Gastroesophageal sphincter (tissue), 4 donors: Measurements from ENCODE around the gene CEP131. TPM values are rescaled to one million over a fixed set of nuclear protein-coding genes. Genes with fewer than 3 reads are reported as not detected.
"Not testable (repeated sequence)": the region's sequence is repeated elsewhere in the genome, so short reads cannot be mapped to it uniquely, and the experiment has no call there.

ENCODE experiments used
- ATAC-seq: fragments of 150-250 bp; one replicate; pipeline ENCODE4 v1.9.1; 2016; ENCODE audit warnings: mild to moderate bottlenecking, moderate library complexity
- H3K27ac ChIP-seq, 4 donors: fragments of 200-600 bp; sonication (generic) in 3 of 4; 1 replicate in 3 of 4; 2 replicates in 1 of 4; pipeline ENCODE4 v1.5.1; 2016 to 2019
- H3K27me3 ChIP-seq: fragments of 200-600 bp; sonication (generic); one replicate; pipeline ENCODE4 v1.5.1; 2019
- H3K36me3 ChIP-seq, 2 donors: fragments of 200-600 bp; sonication (generic); one replicate each; pipeline ENCODE4 v1.5.1; 2019; ENCODE audit warnings: control low read depth in 1 of 2
- H3K4me1 ChIP-seq, 3 donors: fragments of 200-600 bp; sonication (generic); 1 replicate in 2 of 3; 2 replicates in 1 of 3; pipeline ENCODE4 v1.5.1; 2016 to 2019; ENCODE audit warnings: control low read depth in 2 of 3
- H3K4me3 ChIP-seq, 2 donors: fragments of 200-600 bp; sonication (generic); one replicate each; pipeline ENCODE4 v1.5.1; 2019; ENCODE audit warnings: mild to moderate bottlenecking in 1 of 2, moderate library complexity in 1 of 2
- H3K9me3 ChIP-seq, 3 donors: fragments of 200-600 bp; sonication (generic); one replicate each; pipeline ENCODE4 v1.5.1; 2017 to 2019; ENCODE audit warnings: control low read depth in 2 of 3
- EP300 ChIP-seq: sonication (generic); formaldehyde crosslinking; IDR thresholded peaks from one replicate; pipeline ENCODE4 v1.6.1; 2017; ENCODE audit warnings: antibody characterized with exemption, mild to moderate bottlenecking
- POLR2A ChIP-seq, 2 donors: fragments of 450-650 bp; IDR thresholded peaks; one replicate each; pipeline ENCODE4 v1.6.1; 2017; ENCODE audit warnings: antibody characterized with exemption in 2 of 2, mild to moderate bottlenecking in 2 of 2, moderate library complexity in 1 of 2
- POLR2AphosphoS5 ChIP-seq: sonication (generic); formaldehyde crosslinking; IDR thresholded peaks from one replicate; pipeline ENCODE4 v1.6.1; 2017; ENCODE audit warnings: antibody characterized with exemption
- WGBS, 2 donors: methylation state at CpG; one replicate each; pipeline ENCODE4 v1.1.5; 2018; ENCODE audit warnings: low coverage in 1 of 2; 5-methylcytosine and 5-hydroxymethylcytosine counted together
- total RNA-seq, 4 donors: library from RNA; depleted of rRNA; stranded (reverse); fragments of >200 nt; gene quantifications; one replicate each; pipeline ENCODE4 v1.1.0, GENCODE V29; 2016
- TF ChIP-seq, protein P1 (sequence below), 4 experiments: fragments of 200-600 bp in 2 of 4; fragments of 450-650 bp in 2 of 4; sonication (generic) in 1 of 4; IDR thresholded peaks; one replicate each; pipeline ENCODE4 v1.5.1; 2017 to 2019; ENCODE audit warnings: antibody characterized with exemption in 4 of 4, mild to moderate bottlenecking in 2 of 4, moderate library complexity in 2 of 4

The CEP131 gene
- total RNA-seq, 4 donors from 2014 or later = 4.4 to 12.0 (median 6.4) TPM

DNA sequence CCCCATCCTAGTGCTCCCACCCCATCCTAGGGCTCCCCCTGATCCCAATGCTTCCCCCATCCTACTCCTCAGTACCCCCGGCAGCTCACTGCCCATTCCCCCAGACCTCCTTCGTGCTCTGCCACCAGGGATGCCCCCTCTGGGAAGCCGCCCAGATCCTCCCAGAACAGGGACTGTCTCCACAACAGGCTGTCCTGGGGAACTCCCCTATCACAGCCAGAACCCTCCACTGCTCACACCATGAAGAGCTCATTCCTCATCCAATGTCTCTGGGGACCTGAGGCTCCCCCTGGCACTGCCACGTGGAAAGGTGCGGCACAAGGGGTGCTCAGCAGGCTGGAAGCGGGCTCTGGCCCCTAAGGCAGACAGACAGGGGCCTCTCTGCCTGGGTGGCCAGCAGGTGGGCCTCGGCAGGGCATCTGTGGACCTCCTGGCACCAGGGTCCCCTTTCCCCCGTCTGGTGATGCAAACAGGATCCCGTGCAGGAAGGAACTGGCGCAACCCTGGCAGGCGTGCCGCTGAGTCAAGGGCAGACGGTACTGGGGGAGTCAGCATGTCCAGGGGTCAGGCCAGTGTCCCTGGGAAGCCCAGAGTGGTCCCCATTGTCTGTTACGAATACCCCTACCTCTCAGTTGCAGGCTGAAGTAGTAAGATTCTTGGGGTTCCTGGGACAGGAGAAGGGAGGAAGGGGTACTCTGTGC is 72.2 kb downstream of the CEP131 start:
- no peak overlapping the region for H3K27ac ChIP-seq
- H3K4me1 ChIP-seq = no peaks in the 10 kb centered on the region
- no CpG with 5 or more reads among the region's 14 CpGs for WGBS, 2 donors
- no peaks in the 10 kb centered on the region for H3K9me3 ChIP-seq
- H3K27me3 ChIP-seq = no peaks in the 10 kb centered on the region
- H3K4me3 ChIP-seq = no peak overlapping the region
- ATAC-seq = peak; percentile 37
- no peaks in the 10 kb centered on the region for H3K36me3 ChIP-seq
- TF ChIP-seq EP300 (no peak), POLR2AphosphoS5 (no peak), POLR2A (IDR thresholded peaks at IDR 0.05) (no peak)
- TF ChIP-seq, protein P1, sequence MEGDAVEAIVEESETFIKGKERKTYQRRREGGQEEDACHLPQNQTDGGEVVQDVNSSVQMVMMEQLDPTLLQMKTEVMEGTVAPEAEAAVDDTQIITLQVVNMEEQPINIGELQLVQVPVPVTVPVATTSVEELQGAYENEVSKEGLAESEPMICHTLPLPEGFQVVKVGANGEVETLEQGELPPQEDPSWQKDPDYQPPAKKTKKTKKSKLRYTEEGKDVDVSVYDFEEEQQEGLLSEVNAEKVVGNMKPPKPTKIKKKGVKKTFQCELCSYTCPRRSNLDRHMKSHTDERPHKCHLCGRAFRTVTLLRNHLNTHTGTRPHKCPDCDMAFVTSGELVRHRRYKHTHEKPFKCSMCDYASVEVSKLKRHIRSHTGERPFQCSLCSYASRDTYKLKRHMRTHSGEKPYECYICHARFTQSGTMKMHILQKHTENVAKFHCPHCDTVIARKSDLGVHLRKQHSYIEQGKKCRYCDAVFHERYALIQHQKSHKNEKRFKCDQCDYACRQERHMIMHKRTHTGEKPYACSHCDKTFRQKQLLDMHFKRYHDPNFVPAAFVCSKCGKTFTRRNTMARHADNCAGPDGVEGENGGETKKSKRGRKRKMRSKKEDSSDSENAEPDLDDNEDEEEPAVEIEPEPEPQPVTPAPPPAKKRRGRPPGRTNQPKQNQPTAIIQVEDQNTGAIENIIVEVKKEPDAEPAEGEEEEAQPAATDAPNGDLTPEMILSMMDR (IDR thresholded peaks at IDR 0.05) = no peak

DNA sequence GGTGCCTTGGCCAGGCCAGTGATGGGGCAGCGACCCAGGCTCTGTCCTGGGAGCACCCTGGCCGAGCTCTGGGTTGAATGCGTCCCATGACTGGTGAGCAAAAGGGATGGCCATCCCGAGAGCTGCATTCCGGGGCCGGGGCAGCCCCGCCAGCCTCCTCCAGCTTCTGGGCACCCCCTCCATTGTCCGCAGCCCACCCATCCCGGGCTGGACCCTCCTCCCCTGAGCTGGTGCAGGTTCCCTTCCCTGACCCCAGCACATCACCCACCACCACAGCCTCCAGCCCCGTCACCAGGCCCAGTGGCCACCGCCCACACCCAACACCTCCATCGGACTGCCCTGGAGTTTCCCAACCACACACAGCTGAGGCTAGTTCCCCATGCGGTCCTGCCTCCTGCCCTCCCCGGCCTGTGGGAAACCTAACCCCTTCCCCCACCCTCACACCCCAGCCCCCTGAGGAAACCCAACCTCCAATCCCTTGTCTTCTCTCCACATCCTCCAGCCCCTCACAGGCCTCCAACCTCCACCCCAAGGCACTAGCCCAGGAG is 73.7 kb downstream of the CEP131 start:
- H3K4me3 ChIP-seq = no peak overlapping the region
- no peaks in the 10 kb centered on the region for H3K27me3 ChIP-seq
- WGBS, 2 donors = 85% methylated on average over 4 of the region's 14 CpGs; no CpG with 5 or more reads in 1 of the 2 donors
- no peak overlapping the region for H3K27ac ChIP-seq
- no peaks in the 10 kb centered on the region for H3K36me3 ChIP-seq
- TF ChIP-seq, protein P1 (IDR thresholded peaks at IDR 0.05) = no peak
- TF ChIP-seq POLR2AphosphoS5 = no peak
- no peak for TF ChIP-seq POLR2A (IDR thresholded peaks at IDR 0.05)
- TF ChIP-seq EP300 = no peak
- H3K9me3 ChIP-seq = no peaks in the 10 kb centered on the region
- H3K4me1 ChIP-seq = no peaks in the 10 kb centered on the region
- ATAC-seq = no peak

DNA sequence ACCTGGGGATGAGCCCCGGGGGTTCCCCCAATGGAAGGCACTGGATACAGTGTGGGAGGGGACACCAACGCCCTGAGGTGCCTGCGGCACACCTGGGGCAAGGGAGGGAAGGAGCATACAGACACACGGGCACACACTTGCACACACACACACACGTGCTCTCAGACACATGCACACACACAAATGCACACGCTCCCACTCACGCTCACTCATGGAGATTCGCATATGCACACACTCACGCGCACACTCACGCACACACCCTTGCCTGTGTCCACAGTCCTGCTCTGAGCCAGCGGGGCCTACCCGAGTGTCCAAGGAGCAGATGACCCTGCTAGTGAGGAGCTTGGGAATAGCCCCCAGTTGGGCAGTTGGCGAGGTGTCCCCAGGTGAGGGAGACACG is 74.2 kb downstream of the CEP131 start:
- Histone ChIP-seq H3K27me3 (no peaks in the 10 kb centered on the region), H3K4me1 (no peaks in the 10 kb centered on the region), H3K36me3 (no peaks in the 10 kb centered on the region), H3K9me3 (no peaks in the 10 kb centered on the region), H3K27ac (no peak overlapping the region), H3K4me3 (no peak overlapping the region)
- TF ChIP-seq EP300 (no peak), POLR2A (IDR thresholded peaks at IDR 0.05) (no peak), POLR2AphosphoS5 (no peak)
- TF ChIP-seq, protein P1 (IDR thresholded peaks at IDR 0.05) = no peak
- 60 to 87% methylated on average over 1 to 3 of the region's 15 CpGs for WGBS, 2 donors
- ATAC-seq = no peak

DNA sequence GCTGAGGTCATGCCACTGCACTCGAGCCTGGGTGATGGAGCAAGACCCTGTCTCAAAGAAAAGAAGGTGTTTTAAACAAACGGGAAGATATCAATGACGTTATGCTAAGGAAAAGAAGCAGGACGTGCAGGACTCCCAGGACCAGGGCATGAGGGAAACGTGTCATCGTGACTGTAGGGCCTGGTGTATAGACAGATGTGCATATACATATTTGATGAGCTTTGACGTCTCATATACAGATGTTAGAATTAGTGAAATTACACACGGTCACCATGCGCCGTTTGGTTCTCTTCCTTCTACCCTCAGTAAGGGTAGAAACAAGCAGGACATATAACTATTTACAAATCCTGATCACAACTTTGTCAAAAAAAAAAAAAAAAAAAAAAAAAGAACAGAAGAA is 75.1 kb downstream of the CEP131 start:
- H3K27ac ChIP-seq = no peak overlapping the region
- H3K27me3 ChIP-seq = no peaks in the 10 kb centered on the region
- peaks cover 0 to 6% (median 4%) of the 10 kb centered on the region in 3 donors for H3K4me1 ChIP-seq
- no peak for ATAC-seq
- no peaks in the 10 kb centered on the region for H3K9me3 ChIP-seq
- TF ChIP-seq POLR2A (IDR thresholded peaks at IDR 0.05) = no peak
- H3K36me3 ChIP-seq = no peaks in the 10 kb centered on the region
- WGBS, 2 donors = 74 to 84% methylated on average over 8 to 10 of the region's 10 CpGs
- H3K4me3 ChIP-seq = no peak overlapping the region

DNA sequence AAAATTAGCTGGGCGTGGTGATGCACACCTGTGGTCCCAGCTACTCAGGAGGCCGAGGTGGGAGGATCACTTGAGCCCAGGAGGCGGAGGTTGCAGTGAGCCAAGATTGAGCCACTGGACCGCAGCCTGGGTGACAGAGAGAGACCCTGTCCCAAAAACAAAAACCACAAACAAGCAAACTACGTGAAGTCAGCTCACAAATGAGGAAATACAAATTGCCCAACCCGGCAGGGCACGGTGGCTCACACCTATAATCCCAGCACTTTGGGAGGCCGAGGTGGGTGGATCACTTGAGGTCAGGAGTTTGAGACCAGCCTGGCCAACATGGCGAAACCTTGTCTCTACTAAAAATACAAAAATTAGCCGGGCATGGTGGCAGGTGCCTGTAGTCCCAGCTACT is 76.6 kb downstream of the CEP131 start:
- WGBS, 2 donors = 75 to 76% methylated on average over 7 of the region's 10 CpGs
- H3K9me3 ChIP-seq, H3K27ac ChIP-seq, H3K4me3 ChIP-seq, ATAC-seq, H3K36me3 ChIP-seq, H3K27me3 ChIP-seq: not testable (repeated sequence)
- peaks cover 0 to 13% (median 4%) of the 10 kb centered on the region in 3 donors for H3K4me1 ChIP-seq

DNA sequence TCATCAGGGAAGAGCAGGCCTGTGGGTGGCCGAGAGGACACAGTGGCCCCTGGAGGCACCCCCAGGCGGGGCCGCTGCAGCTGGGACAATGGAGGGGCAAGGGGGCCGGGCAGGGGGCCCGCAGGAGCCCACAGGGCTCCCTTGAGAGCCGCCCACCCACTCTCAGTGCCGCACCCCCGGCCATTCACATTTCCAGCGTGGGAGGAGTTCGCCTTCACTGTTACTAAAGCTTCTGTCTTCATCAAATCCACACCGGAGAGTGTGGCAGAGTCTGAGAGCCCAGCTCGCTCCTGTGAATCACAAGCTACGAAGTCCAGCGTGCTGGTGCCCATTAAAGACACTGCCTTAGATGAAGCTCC is 78.4 kb downstream of the CEP131 start:
- Histone ChIP-seq H3K4me1 (peaks cover 0 to 13% (median 4%) of the 10 kb centered on the region in 3 donors), H3K36me3 (no peaks in the 10 kb centered on the region), H3K27ac (no peak overlapping the region), H3K4me3 (no peak overlapping the region), H3K27me3 (no peaks in the 10 kb centered on the region), H3K9me3 (no peaks in the 10 kb centered on the region)
- 100% methylated on average over 1 of the region's 14 CpGs; no CpG with 5 or more reads in 1 of the 2 donors for WGBS, 2 donors
- TF ChIP-seq, protein P1 (IDR thresholded peaks at IDR 0.05) = no peak
- TF ChIP-seq POLR2A (IDR thresholded peaks at IDR 0.05) = no peak
- no peak for TF ChIP-seq EP300
- TF ChIP-seq POLR2AphosphoS5 = no peak
- no peak for ATAC-seq
